ENCODE data around the gene BCL11B. TPM values are rescaled to one million over a fixed set of nuclear protein-coding genes. Genes with fewer than 3 reads are reported as not detected.
A peak's percentile ranks its signal among the peaks of the same experiment; 100 is the strongest.

Gene BCL11B
- total RNA-seq (0.42 and 0.44 TPM in 2 replicates), polyA plus RNA-seq (0.33 and 1.2 TPM in 2 replicates), polyA minus RNA-seq (1.6 and 8.6 TPM in 2 replicates)
- 0.19 TPM for total RNA-seq (2013)

DNA sequence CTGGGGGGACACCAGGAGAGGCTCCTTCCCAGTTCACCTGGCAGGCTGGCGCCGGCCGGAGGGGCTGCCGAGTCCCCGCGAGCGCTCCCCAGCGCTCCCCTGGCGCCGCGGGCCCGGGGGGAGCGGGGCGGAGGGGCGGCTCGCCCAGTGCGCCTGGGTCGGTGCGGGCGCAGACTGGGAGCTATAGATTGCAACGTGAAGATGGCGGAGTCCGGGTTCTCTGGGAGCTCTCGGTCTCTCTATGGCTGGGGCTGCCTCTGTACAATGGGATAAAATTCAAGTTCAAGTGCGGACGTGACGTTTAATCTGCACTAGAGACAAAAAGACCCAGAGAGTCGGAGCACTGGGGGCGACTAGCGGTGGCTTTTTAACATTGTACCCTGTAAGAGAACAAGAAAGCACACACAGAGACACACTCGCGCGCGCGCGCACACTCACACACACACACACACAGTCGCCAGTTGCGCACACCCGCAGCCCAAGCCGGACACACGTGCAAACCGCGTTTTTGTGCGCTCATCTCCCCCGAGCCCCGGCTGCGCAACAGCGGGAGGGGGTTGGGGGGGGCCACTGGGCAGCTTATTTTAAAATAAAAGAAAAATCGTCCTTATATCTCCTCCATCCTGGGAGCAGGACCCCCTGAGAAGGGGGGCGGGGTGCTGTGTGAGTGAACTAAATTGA is at the start of gene BCL11B:
BCL11B (minus strand) TSS at position 247 of the 681 bp plus-strand sequence. CDS start 979 bp downstream, outside the sequence.
- Histone ChIP-seq H3K4me2 (replicated peaks; ENCODE audit: low read depth, low read length, poor library complexity, severe bottlenecking) (peak within 1 kb of the TSS; percentile 76), H3K9me3 (ENCODE audit: control extremely low read depth in 1 of 3, control insufficient read depth in 2 of 3, insufficient read depth in 1 of 3, low read length in 2 of 3) (peaks cover 0 to 22% (median 2%) of the 10 kb centered on the region in 3 donors), H3K4me3 (ENCODE audit: control extremely low read depth in 1 of 5, extremely low read depth in 1 of 5, insufficient read depth in 1 of 5, low read depth in 2 of 5, low read length in 4 of 5) (peak within 1 kb of the TSS in 4 of 5 experiments; percentile 5 to 44 (median 38)), H3K4me1 (ENCODE audit: control insufficient read depth in 2 of 2, insufficient read depth in 2 of 2, low read length in 2 of 2) (peaks cover 35% of the 10 kb centered on the region in 2 donors), H3K79me2 (ENCODE audit: control insufficient read depth, insufficient read depth, low read length) (no peaks in the 10 kb centered on the region), H2AFZ (ENCODE audit: insufficient read depth, low read depth, low read length, poor library complexity, severe bottlenecking) (peak within 1 kb of the TSS; percentile 22), H3K27ac (ENCODE audit: low read length in 2 of 2) (no peak within 1 kb of the TSS), H4K20me1 (ENCODE audit: control insufficient read depth, insufficient read depth, low read length, poor library complexity, severe bottlenecking) (no peaks in the 10 kb centered on the region), H3K27me3 (replicated peaks in 1 of 4; ENCODE audit: control extremely low read depth in 1 of 4, control insufficient read depth in 3 of 4, insufficient read depth in 4 of 4, low read length in 3 of 4) (peaks cover 0 to 72% (median 42%) of the 10 kb centered on the region in 4 experiments), H3K36me3 (replicated peaks in 1 of 2; ENCODE audit: control extremely low read depth in 1 of 2, control insufficient read depth in 1 of 2, extremely low read depth in 1 of 2, insufficient read depth in 2 of 2, low read length in 1 of 2) (no peaks in the 10 kb centered on the region), H3K9ac (ENCODE audit: low read length) (peak within 1 kb of the TSS; percentile 59)
- CTCF ChIA-PET: no interaction called here
- intact Hi-C loops (cut with micrococcal nuclease): no loop called here
- Mint-ChIP-seq H3K27me3 (peaks cover 67% of the 10 kb centered on the region), H3K27ac (no peak within 1 kb of the TSS), H3K9me3 (ENCODE audit: insufficient read depth) (no peaks in the 10 kb centered on the region), H3K4me3 (peak within 1 kb of the TSS; percentile 76), H3K4me1 (peaks cover 30% of the 10 kb centered on the region)
- POLR2A ChIA-PET: no interaction called here
- no peak for TF ChIP-seq CTCF (IDR thresholded peaks at IDR 0.05)
- 2% methylated on average over 30 of the region's 50 CpGs for WGBS (ENCODE audit: insufficient coverage)
- peak; percentile 53 for DNase-seq
- ATAC-seq (ENCODE audit: low read depth): peak; percentile 60

DNA sequence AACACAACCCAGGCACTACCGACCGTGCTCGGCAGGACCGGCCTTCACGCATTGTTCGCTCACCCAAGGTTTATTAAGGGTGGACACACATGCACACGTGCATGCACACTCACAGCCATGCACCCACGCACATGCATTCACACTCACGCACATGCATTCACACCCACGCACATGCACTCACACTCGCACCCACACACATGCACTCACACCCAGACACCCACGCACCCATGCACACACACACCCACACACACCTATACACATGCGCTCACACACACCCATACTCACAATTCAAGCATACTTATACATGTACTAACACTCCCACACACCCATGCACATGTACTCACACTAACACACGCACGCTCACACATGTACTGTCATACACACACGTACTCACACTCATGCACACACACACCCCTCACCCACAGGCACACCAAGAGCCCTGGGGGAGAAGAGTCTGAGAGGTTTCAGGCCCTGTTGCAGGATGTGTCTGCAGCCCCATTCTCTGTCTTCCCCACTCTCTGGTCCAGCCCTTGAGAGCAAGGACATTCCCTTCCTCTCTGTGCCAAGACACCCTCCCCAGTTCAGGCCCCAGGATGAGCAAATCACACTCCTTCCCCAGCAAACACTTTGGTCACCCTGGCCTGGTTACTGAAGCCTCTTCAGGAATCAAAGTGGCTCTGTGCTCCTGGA is 49.4 kb upstream of the BCL11B start:
- Histone ChIP-seq H3K27ac (ENCODE audit: low read length in 2 of 2) (no peak overlapping the region), H3K27me3 (replicated peaks in 1 of 4; ENCODE audit: control extremely low read depth in 1 of 4, control insufficient read depth in 3 of 4, insufficient read depth in 4 of 4, low read length in 3 of 4) (peaks cover 0 to 2% (median 0%) of the 10 kb centered on the region in 4 experiments), H3K36me3 (replicated peaks in 1 of 2; ENCODE audit: control extremely low read depth in 1 of 2, control insufficient read depth in 1 of 2, extremely low read depth in 1 of 2, insufficient read depth in 2 of 2, low read length in 1 of 2) (no peaks in the 10 kb centered on the region), H4K20me1 (ENCODE audit: control insufficient read depth, insufficient read depth, low read length, poor library complexity, severe bottlenecking) (no peaks in the 10 kb centered on the region), H3K4me2 (replicated peaks; ENCODE audit: low read depth, low read length, poor library complexity, severe bottlenecking) (no peak overlapping the region), H3K4me1 (ENCODE audit: control insufficient read depth in 2 of 2, insufficient read depth in 2 of 2, low read length in 2 of 2) (no peaks in the 10 kb centered on the region), H3K4me3 (ENCODE audit: control extremely low read depth in 1 of 5, extremely low read depth in 1 of 5, insufficient read depth in 1 of 5, low read depth in 2 of 5, low read length in 4 of 5) (no peak overlapping the region), H2AFZ (ENCODE audit: insufficient read depth, low read depth, low read length, poor library complexity, severe bottlenecking) (no peak overlapping the region), H3K9me3 (ENCODE audit: control extremely low read depth in 1 of 3, control insufficient read depth in 2 of 3, insufficient read depth in 1 of 3, low read length in 2 of 3) (peaks cover 0 to 3% (median 0%) of the 10 kb centered on the region in 3 donors), H3K79me2 (ENCODE audit: control insufficient read depth, insufficient read depth, low read length) (no peaks in the 10 kb centered on the region), H3K9ac (ENCODE audit: low read length) (no peak overlapping the region)
- H3K4me3 Mint-ChIP-seq: no peak overlapping the region
- POLR2A ChIA-PET: no interaction called here
- TF ChIP-seq CTCF (IDR thresholded peaks at IDR 0.05) (no peak), EZH2 (IDR thresholded peaks at IDR 0.05; ENCODE audit: borderline replicate concordance, insufficient read depth, low read depth, low read length, poor library complexity, severe bottlenecking) (no peak)
- H3K4me1 Mint-ChIP-seq: peaks cover 2% of the 10 kb centered on the region
- DNase-seq (no peak), ATAC-seq (ENCODE audit: low read depth) (no peak)
- no peaks in the 10 kb centered on the region for H3K27me3 Mint-ChIP-seq
- H3K9me3 Mint-ChIP-seq (ENCODE audit: insufficient read depth): no peaks in the 10 kb centered on the region
- 98% methylated on average over 16 of the region's 16 CpGs for WGBS (ENCODE audit: insufficient coverage)
- CTCF ChIA-PET: interaction anchor here (1.3 to 1.8 kb wide), 2 partner anchors 9 to 94 kb away, joined by 3 to 15 read pairs; no protein-coding TSS in a partner anchor
- intact Hi-C loops (cut with micrococcal nuclease): no loop called here
- H3K27ac Mint-ChIP-seq: no peak overlapping the region
